GM18526 (cell line): ENCODE measurements around the gene PLXNA1.
A peak's percentile ranks its signal among the peaks of the same experiment; 100 is the strongest.

ENCODE experiments used
- POLR2A ChIP-seq: IDR thresholded peaks from 3 replicates; pipeline ENCODE4 v1.6.1; 2011; ENCODE audit not compliant: insufficient read length; ENCODE audit errors: extremely low read depth

The PLXNA1 gene

GRCh38 chr3:126982471-126983175 lies at the start of gene PLXNA1:
TSS of gene PLXNA1 (plus strand) at chr3:126983115. CDS start at chr3:126988594, 5,479 bp downstream.
- peak; percentile 37 for TF ChIP-seq POLR2A

DNA sequence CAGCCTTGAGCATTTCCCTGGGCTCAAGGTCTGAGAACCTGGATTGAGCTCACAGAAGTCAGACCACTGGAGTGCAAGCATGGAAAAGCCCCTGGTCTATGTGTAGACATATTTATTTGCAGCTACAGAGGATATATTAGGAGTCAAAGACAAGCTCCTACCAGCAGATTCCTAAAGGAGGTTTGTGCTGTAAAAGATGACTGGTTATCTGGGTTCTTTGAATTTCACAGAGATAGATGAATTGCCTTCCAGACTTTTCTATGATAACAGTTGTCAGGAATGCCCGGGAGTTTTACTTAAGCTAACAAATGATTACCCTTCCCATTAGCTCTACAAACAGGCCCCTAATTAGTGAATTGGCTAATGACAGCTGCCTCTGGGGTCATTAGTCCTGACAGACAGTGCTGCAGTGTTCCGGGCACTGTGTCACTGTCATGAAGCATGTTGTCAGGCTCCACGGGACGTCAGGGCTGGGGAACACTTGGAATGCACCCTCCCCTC lies 48.8 kb upstream of the PLXNA1 start:
- no peak for TF ChIP-seq POLR2A

- no peak for TF ChIP-seq POLR2A
Measured at GRCh38 chr3:126934991-126935390, 47.9 kb upstream of the PLXNA1 start.

GRCh38 chr3:126935756-126936509 lies 47.0 kb upstream of the PLXNA1 start:
- no peak for TF ChIP-seq POLR2A

DNA sequence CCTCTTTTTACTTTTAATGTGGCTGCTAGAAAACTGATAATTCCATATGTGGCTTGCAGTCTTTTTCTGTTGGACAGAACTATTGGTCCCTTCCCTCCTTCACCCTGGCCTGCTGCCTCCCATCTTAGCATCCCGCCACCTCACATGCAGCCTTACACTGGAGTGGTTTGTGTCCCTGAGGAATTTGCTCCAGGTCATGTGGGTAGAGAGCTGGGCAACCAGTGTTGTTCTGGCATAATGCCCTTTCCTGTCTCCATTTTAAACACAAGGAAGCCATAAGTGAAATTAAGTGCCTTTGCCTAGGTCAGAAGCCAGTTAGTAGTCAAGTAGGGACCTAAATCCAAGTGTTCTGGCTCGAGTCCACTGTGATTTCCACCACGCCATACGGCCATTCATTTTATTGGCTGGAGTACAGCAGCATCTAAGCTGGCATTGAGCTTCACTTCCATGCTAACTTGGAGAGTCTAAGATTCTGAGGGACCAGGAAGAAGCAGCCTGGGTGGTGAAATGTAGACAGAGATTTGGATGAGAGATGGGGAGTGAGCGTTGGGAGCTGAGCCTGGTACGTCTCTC lies 46.0 kb upstream of the PLXNA1 start:
- no peak for TF ChIP-seq POLR2A

- TF ChIP-seq POLR2A = no peak
Measured at GRCh38 chr3:126937533-126937932, 45.4 kb upstream of the PLXNA1 start.

DNA sequence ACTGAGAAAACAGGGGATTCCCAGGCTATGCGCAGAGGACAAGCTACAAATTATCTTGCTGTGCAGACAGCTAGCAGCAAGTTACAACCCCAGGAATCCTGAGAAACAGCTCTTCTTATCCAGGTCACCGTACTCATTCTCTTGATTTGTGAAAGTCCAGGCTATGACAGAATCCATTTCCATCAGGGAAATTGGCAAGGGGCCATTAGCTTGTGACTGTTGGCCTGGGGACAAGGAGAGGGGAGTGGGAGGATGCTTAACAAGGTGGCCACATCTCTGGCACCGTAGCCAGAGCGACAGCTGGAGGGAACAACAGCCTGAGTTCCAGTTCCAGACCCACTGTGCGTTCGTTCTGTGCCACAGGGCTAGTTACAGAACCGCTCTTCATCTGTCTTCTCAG lies 44.9 kb upstream of the PLXNA1 start:
- no peak for TF ChIP-seq POLR2A

DNA sequence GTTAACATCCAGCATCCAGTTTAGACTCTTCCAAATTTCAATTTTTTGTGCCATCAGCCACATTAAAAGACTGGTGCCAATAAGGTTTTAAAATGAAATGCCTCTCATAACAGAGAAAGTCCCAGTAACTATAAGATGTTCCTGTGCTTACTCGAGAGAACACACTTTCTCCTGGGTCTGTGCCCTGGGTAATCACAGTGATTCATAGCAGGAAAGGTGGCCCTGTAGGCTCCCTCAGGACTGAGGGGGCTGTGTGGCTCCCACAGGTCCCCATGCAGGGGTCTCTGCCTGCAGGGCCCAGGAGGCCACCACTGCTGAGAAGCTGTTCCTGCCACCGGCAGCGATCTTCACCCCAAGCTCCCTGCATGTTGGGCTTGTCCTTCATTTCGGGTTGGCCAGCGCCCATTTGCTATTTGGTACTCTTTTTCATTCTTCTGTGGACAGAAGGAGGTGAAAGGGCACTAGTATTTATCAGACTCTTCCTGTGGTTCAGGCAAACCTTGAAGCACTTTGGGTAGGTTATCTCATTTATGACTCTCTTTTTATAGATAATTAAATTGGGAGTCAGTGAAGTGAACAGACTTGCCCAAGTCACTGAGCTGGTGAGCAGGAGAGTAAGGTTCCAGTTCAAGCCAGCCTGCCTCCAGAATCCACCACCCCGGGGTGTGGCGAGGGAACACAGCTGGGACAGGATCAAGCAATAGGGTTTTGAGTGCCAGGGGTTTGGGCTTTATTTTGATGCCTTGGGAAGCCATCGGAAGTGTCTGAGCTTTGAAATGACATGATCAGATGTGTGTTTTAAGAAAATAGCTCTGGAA lies 44.2 kb upstream of the PLXNA1 start:
- no peak for TF ChIP-seq POLR2A

GRCh38 chr3:126939338-126939718 lies 43.6 kb upstream of the PLXNA1 start:
- no peak for TF ChIP-seq POLR2A

- TF ChIP-seq POLR2A = no peak
Measured at GRCh38 chr3:126939733-126940132, 43.2 kb upstream of the PLXNA1 start.

DNA sequence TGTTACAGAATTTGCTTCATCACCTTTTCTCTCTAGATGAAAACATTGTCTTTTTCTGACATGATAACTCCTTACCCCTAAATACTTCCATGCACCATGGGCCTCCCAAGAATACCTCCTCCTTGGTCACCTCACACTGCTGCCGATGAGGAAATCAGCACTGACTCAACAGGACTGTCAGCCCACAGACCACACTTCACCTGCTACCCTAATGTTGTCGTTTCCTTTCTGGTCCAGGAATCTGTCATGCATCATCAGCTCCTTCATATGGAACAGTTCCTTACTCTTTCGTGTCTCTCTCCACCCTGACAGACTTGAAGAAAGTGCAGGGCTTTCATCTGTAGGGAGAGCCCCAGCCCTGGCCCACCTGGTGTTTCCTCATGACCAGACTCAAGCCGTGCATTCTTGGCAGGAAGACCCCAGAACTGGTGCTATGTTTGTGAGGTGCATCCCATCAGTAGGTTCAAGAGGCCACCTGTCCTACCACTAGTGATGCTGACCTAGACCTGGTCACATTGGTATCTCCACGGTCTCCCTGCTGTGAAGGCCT lies 41.1 kb upstream of the PLXNA1 start:
- no peak for TF ChIP-seq POLR2A

GRCh38 chr3:126944089-126944965 lies 38.6 kb upstream of the PLXNA1 start:
- no peak for TF ChIP-seq POLR2A

DNA sequence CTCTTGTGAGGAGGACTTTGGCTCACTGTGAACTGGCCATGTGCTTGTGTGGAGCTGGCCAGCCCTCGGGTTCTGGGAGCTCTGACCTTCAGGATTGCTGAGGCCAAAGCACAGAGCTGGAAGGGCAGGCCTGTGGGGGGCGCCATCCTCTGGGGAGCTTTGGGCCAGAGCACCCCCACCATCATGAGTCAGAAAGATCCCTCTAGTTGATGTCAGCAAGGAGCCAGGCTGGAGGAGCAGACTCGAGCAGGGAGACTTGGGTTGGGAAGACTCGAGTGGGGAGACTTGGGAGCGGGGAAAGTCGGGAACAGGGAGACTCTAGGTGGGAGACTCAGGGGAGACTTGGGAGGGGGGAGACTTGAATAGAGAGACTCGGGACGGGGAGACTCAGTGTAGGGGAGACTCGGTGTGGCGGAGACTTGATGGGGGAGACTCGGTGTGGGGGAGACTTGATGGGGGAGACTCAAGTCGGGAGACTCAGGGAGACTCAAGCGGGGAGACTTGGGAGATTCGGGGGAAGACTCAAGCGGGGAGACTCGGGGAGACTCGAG lies 37.7 kb upstream of the PLXNA1 start:
- TF ChIP-seq POLR2A = no peak

- no peak for TF ChIP-seq POLR2A
Measured at GRCh38 chr3:126945891-126946290, 37.0 kb upstream of the PLXNA1 start.
